Mesothelial cell of epicardium (in vitro differentiated cells): ENCODE measurements around the gene PAX8. TPM values are rescaled to one million over a fixed set of nuclear protein-coding genes. Genes with fewer than 3 reads are reported as not detected.
A peak's percentile ranks its signal among the peaks of the same experiment; 100 is the strongest.

Experiments used
- DNase-seq, 2 experiments: peaks; one replicate each; pipeline ENCODE4 v3.0.0; 2021; ENCODE audit warnings: low spot score in 2 of 2; ENCODE audit not compliant: unreplicated experiment in 2 of 2
- H3K27ac Mint-ChIP-seq: 2 replicates; pipeline ENCODE4 v1.8.0; 2021; ENCODE audit warnings: mixed read lengths
- H3K27me3 Mint-ChIP-seq: 2 replicates; pipeline ENCODE4 v1.8.0; 2021; ENCODE audit warnings: low read depth, mixed read lengths
- H3K36me3 Mint-ChIP-seq: 2 replicates; pipeline ENCODE4 v1.8.0; 2021; ENCODE audit warnings: mixed read lengths
- H3K4me1 Mint-ChIP-seq: 2 replicates; pipeline ENCODE4 v1.8.0; 2021; ENCODE audit warnings: mixed read lengths
- H3K4me3 Mint-ChIP-seq: 2 replicates; pipeline ENCODE4 v1.8.0; 2021; ENCODE audit warnings: mild to moderate bottlenecking, moderate library complexity, mixed read lengths
- H3K9me3 Mint-ChIP-seq: 2 replicates; pipeline ENCODE4 v1.8.0; 2021; ENCODE audit warnings: mixed read lengths
- CTCF ChIP-seq: fragments of 200-600 bp; sonication (generic); IDR thresholded peaks from one replicate; pipeline ENCODE4 v1.5.0; 2021; ENCODE audit warnings: antibody characterized with exemption; ENCODE audit not compliant: unreplicated experiment
- total RNA-seq: library from RNA; stranded (reverse); gene quantifications from 3 replicates; pipeline ENCODE4 v1.2.1, GENCODE V29; 2021

The PAX8 gene
- total RNA-seq, 1 donor from 2014 or later, result 0.13 TPM

- no peak overlapping the region for H3K4me3 Mint-ChIP-seq
- peak overlapping the region; percentile 30 for H3K27ac Mint-ChIP-seq
- no peaks in the 10 kb centered on the region for H3K36me3 Mint-ChIP-seq
- H3K4me1 Mint-ChIP-seq, result peaks cover 38% of the 10 kb centered on the region
- H3K27me3 Mint-ChIP-seq, result no peaks in the 10 kb centered on the region
- no peaks in the 10 kb centered on the region for H3K9me3 Mint-ChIP-seq
- no peak for DNase-seq
- TF ChIP-seq CTCF, result no peak
These were observed 70.3 kb downstream of the PAX8 start for GRCh38 chr2:113208396-113208795.

- Mint-ChIP-seq H3K4me3 (no peak overlapping the region), H3K4me1 (peaks cover 25% of the 10 kb centered on the region), H3K9me3 (no peaks in the 10 kb centered on the region), H3K27me3 (no peaks in the 10 kb centered on the region), H3K27ac (no peak overlapping the region), H3K36me3 (no peaks in the 10 kb centered on the region)
- no peak for TF ChIP-seq CTCF
- DNase-seq, result no peak
These were observed 71.7 kb downstream of the PAX8 start for GRCh38 chr2:113207021-113207420.

GRCh38 chr2:113206251-113206650 is 72.5 kb downstream of the PAX8 start:
- H3K4me3 Mint-ChIP-seq, result no peak overlapping the region
- no peak for TF ChIP-seq CTCF
- no peaks in the 10 kb centered on the region for H3K9me3 Mint-ChIP-seq
- H3K36me3 Mint-ChIP-seq, result no peaks in the 10 kb centered on the region
- H3K27me3 Mint-ChIP-seq, result no peaks in the 10 kb centered on the region
- peaks cover 17% of the 10 kb centered on the region for H3K4me1 Mint-ChIP-seq
- H3K27ac Mint-ChIP-seq, result no peak overlapping the region
- no peak for DNase-seq

GRCh38 chr2:113203901-113204519 is 74.7 kb downstream of the PAX8 start:
- H3K9me3 Mint-ChIP-seq, result no peaks in the 10 kb centered on the region
- peaks cover 7% of the 10 kb centered on the region for H3K4me1 Mint-ChIP-seq
- H3K36me3 Mint-ChIP-seq, result no peaks in the 10 kb centered on the region
- no peak overlapping the region for H3K4me3 Mint-ChIP-seq
- H3K27ac Mint-ChIP-seq, result no peak overlapping the region
- H3K27me3 Mint-ChIP-seq, result no peaks in the 10 kb centered on the region
- peak; percentile 84 for TF ChIP-seq CTCF
- peak in 1 of 2 experiments; percentile 80 for DNase-seq

- Mint-ChIP-seq H3K27ac (no peak overlapping the region), H3K36me3 (no peaks in the 10 kb centered on the region), H3K4me1 (peaks cover 7% of the 10 kb centered on the region), H3K27me3 (no peaks in the 10 kb centered on the region), H3K4me3 (no peak overlapping the region), H3K9me3 (no peaks in the 10 kb centered on the region)
- no peak for TF ChIP-seq CTCF
- no peak for DNase-seq
These were observed 75.5 kb downstream of the PAX8 start for GRCh38 chr2:113203217-113203530.
